OCI-LY7 (cell line): Measurements from ENCODE around the gene CEP78. TPM values are rescaled to one million over a fixed set of nuclear protein-coding genes. Genes with fewer than 3 reads are reported as not detected.

Experiments used
- BruUV-seq: library from RNA; stranded (reverse); fragments of 400-500 nt; replicated peaks from 2 replicates; lab custom pipeline; 2021; lab: Mats Ljungman, UMichigan
- CTCF ChIA-PET: fragments of 300-600 bp; sonication (Branson Sonifier 250); formaldehyde crosslinking; loops from one replicate; lab custom pipeline; 2022; ENCODE audit warnings: antibody characterized with exemption; ENCODE audit not compliant: unreplicated experiment; lab: Charles Lee
- POLR2A ChIA-PET: fragments of 300-600 bp; sonication (Branson Sonifier 250); formaldehyde crosslinking; loops from one replicate; lab custom pipeline; 2022; ENCODE audit warnings: antibody characterized with exemption; lab: Charles Lee
- DNase-seq: peaks from one replicate; pipeline ENCODE4 v3.0.0-alpha.2; 2015; ENCODE audit warnings: low spot score
- H2AFZ ChIP-seq: fragments of 200-600 bp; sonication (generic), shearing (Covaris generic); 2 replicates; pipeline ENCODE4 v1.6.1; 2014; ENCODE audit warnings: mild to moderate bottlenecking, antibody characterized with exemption, low read length, moderate library complexity
- H3K27ac ChIP-seq: fragments of 200-600 bp; sonication (generic); 2 replicates; pipeline ENCODE4 v1.5.1; 2014; ENCODE audit warnings: mixed run types, low read depth, mild to moderate bottlenecking, moderate library complexity, low read length, inconsistent platforms; ENCODE audit not compliant: poor library complexity, severe bottlenecking
- H3K36me3 ChIP-seq: fragments of 200-600 bp; sonication (generic); 2 replicates; pipeline ENCODE4 v1.6.1; 2014; ENCODE audit warnings: mild to moderate bottlenecking, antibody characterized with exemption, low read length, moderate library complexity, mixed read lengths; ENCODE audit not compliant: insufficient read depth
- H3K4me1 ChIP-seq: fragments of 200-600 bp; sonication (generic); 2 replicates; pipeline ENCODE4 v1.5.1; 2014; ENCODE audit warnings: mild to moderate bottlenecking, low read length; ENCODE audit not compliant: insufficient read depth, poor library complexity, severe bottlenecking
- H3K4me2 ChIP-seq: fragments of 200-600 bp; sonication (generic); 2 replicates; pipeline ENCODE4 v1.6.1; 2014; ENCODE audit warnings: mild to moderate bottlenecking, low read length
- H3K4me3 ChIP-seq: fragments of 200-600 bp; sonication (generic); 2 replicates; pipeline ENCODE4 v1.5.1; 2014; ENCODE audit warnings: mild to moderate bottlenecking, low read depth, low read length; ENCODE audit not compliant: poor library complexity, severe bottlenecking
- H3K79me2 ChIP-seq: fragments of 200-600 bp; sonication (generic); 2 replicates; pipeline ENCODE4 v1.6.1; 2016; ENCODE audit warnings: low read depth, mild to moderate bottlenecking, low read length, moderate library complexity, mixed read lengths; ENCODE audit not compliant: insufficient read depth
- H3K9me2 ChIP-seq: fragments of 200-600 bp; sonication (generic); 2 replicates; pipeline ENCODE4 v1.6.1; 2016; ENCODE audit warnings: mild to moderate bottlenecking, low read length, mixed read lengths; ENCODE audit not compliant: insufficient read depth
- H3K9me3 ChIP-seq: fragments of 200-600 bp; sonication (generic); 2 replicates; pipeline ENCODE4 v1.6.1; 2014; ENCODE audit warnings: mild to moderate bottlenecking, mixed run types, low read length, mixed read lengths
- H4K20me1 ChIP-seq: fragments of 200-600 bp; sonication (generic); 2 replicates; pipeline ENCODE4 v1.6.1; 2014; ENCODE audit warnings: mild to moderate bottlenecking, antibody characterized with exemption, low read length, moderate library complexity, mixed read lengths; ENCODE audit not compliant: insufficient read depth
- EZH2phosphoT487 ChIP-seq: fragments of 200-600 bp; sonication (generic); IDR thresholded peaks from 2 replicates; pipeline ENCODE4 v1.6.1; 2018; ENCODE audit warnings: low read depth, borderline replicate concordance, mild to moderate bottlenecking, mixed run types, antibody characterized with exemption, low read length, moderate library complexity, mixed read lengths
- intact Hi-C: fragments of 100-400 bp; cut with micrococcal nuclease; formaldehyde crosslinking; loops from one replicate; pipeline ENCODE4 v1.10.0; 2022; ENCODE audit not compliant: unreplicated experiment
- total RNA-seq, 2 experiments: library from RNA; depleted of rRNA in 1 of 2; stranded (reverse); fragments of >200 nt in 1 of 2; shearing (Covaris generic) in 1 of 2; gene quantifications; 2 replicates each; pipeline ENCODE4 v1.2.3, GENCODE V29; 2014 to 2022
- TF ChIP-seq, protein P1 (sequence below): fragments of 200-600 bp; sonication (generic); conservative IDR thresholded peaks from 2 replicates; pipeline ENCODE4 v1.5.1; 2014; ENCODE audit warnings: mild to moderate bottlenecking, antibody characterized with exemption, low read length, moderate library complexity, mixed read lengths

The CEP78 gene
- total RNA-seq, 2 experiments from 2014 or later = 49.5 to 59.3 TPM

DNA sequence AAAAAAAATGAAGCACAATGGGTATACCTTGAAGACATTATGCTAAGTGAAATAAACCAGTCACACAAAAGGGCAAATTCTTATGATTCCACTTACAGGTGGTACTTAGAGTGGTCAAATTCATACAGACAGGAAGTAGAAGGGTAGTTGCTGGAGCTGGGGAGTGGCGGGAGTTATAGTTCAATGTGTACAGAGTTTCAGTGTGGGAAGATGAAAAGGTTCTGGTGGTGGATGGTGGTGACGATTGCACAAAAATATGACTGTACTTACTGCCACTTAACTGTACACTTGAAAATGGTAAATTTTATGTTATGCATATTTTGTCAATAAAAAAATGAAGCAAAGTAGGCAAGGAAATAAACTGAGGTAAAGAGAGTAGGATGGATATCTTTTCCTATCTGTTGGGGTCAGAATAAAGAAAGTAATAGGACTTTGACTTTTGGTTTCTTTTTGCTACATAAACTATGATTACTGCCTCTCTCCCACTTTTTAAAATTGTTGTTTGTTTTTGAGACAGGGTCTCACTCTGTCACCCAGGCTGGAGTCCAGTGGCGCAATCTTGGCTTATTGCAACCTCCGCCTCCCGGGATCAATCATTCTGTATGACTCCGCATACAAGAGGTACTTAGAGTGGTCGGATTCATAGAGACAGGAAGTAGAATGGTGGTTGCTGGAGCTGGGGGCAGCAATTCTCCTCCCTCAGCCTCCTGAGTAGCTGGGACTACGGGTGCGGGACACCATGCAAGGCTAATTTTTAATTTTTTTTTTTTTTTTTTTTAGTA lies 57.0 kb downstream of the CEP78 start:
- Histone ChIP-seq H3K9me3 (no peaks in the 10 kb centered on the region), H3K4me2 (no peak overlapping the region), H4K20me1 (peaks cover under 1% of the 10 kb centered on the region; the same call in 1 of the 2 replicates), H3K36me3 (no peaks in the 10 kb centered on the region), H3K4me3 (no peak overlapping the region), H3K4me1 (peaks cover 15% of the 10 kb centered on the region), H2AFZ (no peak overlapping the region), H3K27ac (no peak overlapping the region), H3K9me2 (no peaks in the 10 kb centered on the region), H3K79me2 (peaks cover 5% of the 10 kb centered on the region)
- no TSS peak for BruUV-seq
- no peak for DNase-seq
- TF ChIP-seq EZH2phosphoT487 = no peak
- TF ChIP-seq, protein P1, sequence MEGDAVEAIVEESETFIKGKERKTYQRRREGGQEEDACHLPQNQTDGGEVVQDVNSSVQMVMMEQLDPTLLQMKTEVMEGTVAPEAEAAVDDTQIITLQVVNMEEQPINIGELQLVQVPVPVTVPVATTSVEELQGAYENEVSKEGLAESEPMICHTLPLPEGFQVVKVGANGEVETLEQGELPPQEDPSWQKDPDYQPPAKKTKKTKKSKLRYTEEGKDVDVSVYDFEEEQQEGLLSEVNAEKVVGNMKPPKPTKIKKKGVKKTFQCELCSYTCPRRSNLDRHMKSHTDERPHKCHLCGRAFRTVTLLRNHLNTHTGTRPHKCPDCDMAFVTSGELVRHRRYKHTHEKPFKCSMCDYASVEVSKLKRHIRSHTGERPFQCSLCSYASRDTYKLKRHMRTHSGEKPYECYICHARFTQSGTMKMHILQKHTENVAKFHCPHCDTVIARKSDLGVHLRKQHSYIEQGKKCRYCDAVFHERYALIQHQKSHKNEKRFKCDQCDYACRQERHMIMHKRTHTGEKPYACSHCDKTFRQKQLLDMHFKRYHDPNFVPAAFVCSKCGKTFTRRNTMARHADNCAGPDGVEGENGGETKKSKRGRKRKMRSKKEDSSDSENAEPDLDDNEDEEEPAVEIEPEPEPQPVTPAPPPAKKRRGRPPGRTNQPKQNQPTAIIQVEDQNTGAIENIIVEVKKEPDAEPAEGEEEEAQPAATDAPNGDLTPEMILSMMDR = no peak
- intact Hi-C loops = no loop called here
- ChIA-PET POLR2A (interaction anchor here (0.6 kb wide), 2 partner anchors 17 to 124 kb away, joined by 3 read pairs; no protein-coding TSS in a partner anchor), CTCF (no interaction called here)

DNA sequence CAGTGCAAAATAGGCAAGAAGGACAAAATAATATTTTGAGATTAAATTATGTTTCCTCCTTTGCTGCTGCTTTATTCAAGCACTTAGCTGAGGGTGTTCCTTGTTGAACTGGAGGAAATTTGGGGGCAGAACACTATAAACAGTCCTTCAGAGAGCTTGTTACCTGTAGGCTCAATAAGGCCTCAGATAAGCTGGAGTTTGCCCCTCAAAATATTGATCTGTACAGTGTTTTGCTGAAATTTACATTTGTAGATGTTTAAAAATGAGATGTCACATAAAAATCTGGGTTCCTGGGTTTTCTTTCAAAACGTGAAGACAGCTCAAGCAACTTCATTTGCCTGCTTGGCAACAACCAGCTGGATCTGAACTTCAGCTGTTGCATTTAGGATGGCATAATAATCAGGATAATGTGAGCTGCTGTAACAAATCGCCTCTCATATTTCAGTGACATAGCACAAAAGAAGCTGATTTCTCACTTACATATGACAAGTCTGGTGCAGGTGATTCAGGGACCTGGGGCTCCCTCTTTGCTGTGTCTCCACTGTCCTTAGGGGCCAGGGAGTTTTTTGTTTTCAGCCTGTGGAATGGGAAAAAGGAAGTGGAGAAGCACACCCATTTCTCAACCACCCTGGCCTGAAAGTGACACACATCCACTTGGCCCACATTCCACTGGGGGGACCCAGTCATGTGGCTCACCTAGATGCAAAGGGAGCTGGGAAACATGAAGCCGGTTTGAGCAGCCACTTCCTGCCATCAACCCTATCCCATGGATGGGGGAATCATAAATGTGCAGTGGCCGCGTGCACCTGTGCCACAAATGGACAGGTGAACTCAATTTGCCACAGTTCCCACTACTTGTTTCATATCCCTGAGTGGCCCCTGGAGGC lies 58.7 kb downstream of the CEP78 start:
- peaks cover 4% of the 10 kb centered on the region; the same call in 1 of the 2 replicates for H3K9me3 ChIP-seq
- no peaks in the 10 kb centered on the region for H3K9me2 ChIP-seq
- peaks cover 12% of the 10 kb centered on the region for H3K36me3 ChIP-seq
- H4K20me1 ChIP-seq = peaks cover 11% of the 10 kb centered on the region; the same call in 1 of the 2 replicates
- no peak overlapping the region for H3K4me3 ChIP-seq
- no peak overlapping the region for H2AFZ ChIP-seq
- BruUV-seq = no TSS peak
- DNase-seq = no peak
- H3K79me2 ChIP-seq = peaks cover 21% of the 10 kb centered on the region
- POLR2A ChIA-PET = interaction anchor here (1.0 kb wide), 1 partner anchor 8 kb away, joined by 4 read pairs; no protein-coding TSS in a partner anchor
- CTCF ChIA-PET = interaction anchor here (0.8 kb wide), 1 partner anchor 10 kb away, joined by 4 read pairs; no protein-coding TSS in a partner anchor
- intact Hi-C loops = loop anchor here (5.0 kb wide), 2 partner anchors 32 to 1117 kb away; partner anchors contain the start of gene VPS13A
- no peak overlapping the region for H3K4me2 ChIP-seq
- no peak overlapping the region for H3K27ac ChIP-seq
- no peak for TF ChIP-seq EZH2phosphoT487
- TF ChIP-seq, protein P1 = no peak
- H3K4me1 ChIP-seq = peaks cover 22% of the 10 kb centered on the region
